ENCODE measurements around the gene ANXA1.

DNA sequence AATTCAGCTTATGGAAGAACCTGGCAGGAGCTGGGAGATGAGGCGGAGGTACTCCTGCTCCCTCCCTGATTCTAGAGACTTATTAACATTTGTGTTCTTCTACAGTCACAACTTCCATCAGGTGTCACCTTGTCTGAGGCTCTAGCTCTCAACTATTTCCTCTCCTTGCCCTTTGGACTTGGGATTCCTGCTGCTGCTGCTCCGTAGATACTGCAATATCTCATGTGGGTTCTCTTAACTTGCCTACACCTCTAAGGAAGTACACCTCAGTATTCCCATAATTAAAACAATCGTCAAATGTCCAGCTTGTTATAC is 21.2 kb downstream of the ANXA1 start:
- TF ChIP-seq POLR2A (IDR thresholded peaks at IDR 0.05), result no peak
- TF ChIP-seq, protein P1, sequence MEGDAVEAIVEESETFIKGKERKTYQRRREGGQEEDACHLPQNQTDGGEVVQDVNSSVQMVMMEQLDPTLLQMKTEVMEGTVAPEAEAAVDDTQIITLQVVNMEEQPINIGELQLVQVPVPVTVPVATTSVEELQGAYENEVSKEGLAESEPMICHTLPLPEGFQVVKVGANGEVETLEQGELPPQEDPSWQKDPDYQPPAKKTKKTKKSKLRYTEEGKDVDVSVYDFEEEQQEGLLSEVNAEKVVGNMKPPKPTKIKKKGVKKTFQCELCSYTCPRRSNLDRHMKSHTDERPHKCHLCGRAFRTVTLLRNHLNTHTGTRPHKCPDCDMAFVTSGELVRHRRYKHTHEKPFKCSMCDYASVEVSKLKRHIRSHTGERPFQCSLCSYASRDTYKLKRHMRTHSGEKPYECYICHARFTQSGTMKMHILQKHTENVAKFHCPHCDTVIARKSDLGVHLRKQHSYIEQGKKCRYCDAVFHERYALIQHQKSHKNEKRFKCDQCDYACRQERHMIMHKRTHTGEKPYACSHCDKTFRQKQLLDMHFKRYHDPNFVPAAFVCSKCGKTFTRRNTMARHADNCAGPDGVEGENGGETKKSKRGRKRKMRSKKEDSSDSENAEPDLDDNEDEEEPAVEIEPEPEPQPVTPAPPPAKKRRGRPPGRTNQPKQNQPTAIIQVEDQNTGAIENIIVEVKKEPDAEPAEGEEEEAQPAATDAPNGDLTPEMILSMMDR (IDR thresholded peaks at IDR 0.05), result no peak
- no peak for TF ChIP-seq POLR2AphosphoS5 (IDR thresholded peaks at IDR 0.05; ENCODE audit: insufficient read depth in 1 of 2, low read depth in 1 of 2)
